Ecto neural progenitor cell (in vitro differentiated cells): ENCODE results near the gene DUS3L.
"Not testable (repeated sequence)": the region's sequence is repeated elsewhere in the genome, so short reads cannot be mapped to it uniquely, and the experiment has no call there.

ENCODE experiments used
- DNase-seq: peaks from one replicate; pipeline ENCODE4 v3.0.0-alpha.2; 2018; ENCODE audit warnings: low spot score

Gene DUS3L

GRCh38 chr19:5800361-5801270 is 9.7 kb upstream of the DUS3L start:
- DNase-seq, result no peak

GRCh38 chr19:5799247-5800241 is 8.6 kb upstream of the DUS3L start:
- no peak for DNase-seq

GRCh38 chr19:5798244-5798643 is 7.3 kb upstream of the DUS3L start:
- DNase-seq, result no peak

- DNase-seq, result no peak
These were observed 4.5 kb upstream of the DUS3L start for GRCh38 chr19:5795382-5795919.

- DNase-seq, result no peak
These were observed 2.2 kb upstream of the DUS3L start for GRCh38 chr19:5793188-5793587.

GRCh38 chr19:5792224-5792623 is 1.3 kb upstream of the DUS3L start:
- no peak for DNase-seq

GRCh38 chr19:5789886-5790558 is 941 bp downstream of the DUS3L start:
- DNase-seq, result no peak

- no peak for DNase-seq
These were observed 1.6 kb downstream of the DUS3L start for GRCh38 chr19:5789351-5789761.

GRCh38 chr19:5788422-5788821 is 2.5 kb downstream of the DUS3L start:
- no peak for DNase-seq

- DNase-seq, result no peak
These were observed 3.4 kb downstream of the DUS3L start for GRCh38 chr19:5787409-5788182.

- no peak for DNase-seq
These were observed 4.2 kb downstream of the DUS3L start for GRCh38 chr19:5786593-5787408.

- DNase-seq, result no peak
These were observed 5.5 kb downstream of the DUS3L start for GRCh38 chr19:5785423-5785822.

- no peak for DNase-seq
These were observed 6.3 kb downstream of the DUS3L start, which contains the start of gene PRR22 for GRCh38 chr19:5784581-5785147. Gene PRR22 (minus strand): TSS chr19:5784746. CDS start chr19:5784660, 86 bp downstream.

GRCh38 chr19:5782945-5783919 is 7.7 kb downstream of the DUS3L start:
- DNase-seq, result no peak

- no peak for DNase-seq
These were observed 8.6 kb downstream of the DUS3L start for GRCh38 chr19:5782322-5782721.

GRCh38 chr19:5780916-5781315 is 10.0 kb downstream of the DUS3L start:
- DNase-seq, result not testable (repeated sequence)

GRCh38 chr19:5778402-5778801 is 12.6 kb downstream of the DUS3L start:
- no peak for DNase-seq

- no peak for DNase-seq
These were observed 15.2 kb downstream of the DUS3L start for GRCh38 chr19:5775668-5776309.
